Stimulated activated CD4-positive, alpha-beta T cell treated with anti-CD3 and anti-CD28 coated beads, Interleukin-15, amount 100 ng/mL, for 48 hours (primary cell): ENCODE data around the gene ADGRB3.

Experiments used
- DNase-seq, 2 donors: peaks; one replicate each; pipeline ENCODE4 v3.0.0-alpha.2; 2020; ENCODE audit warnings: low read depth in 2 of 2

ADGRB3 gene

DNA sequence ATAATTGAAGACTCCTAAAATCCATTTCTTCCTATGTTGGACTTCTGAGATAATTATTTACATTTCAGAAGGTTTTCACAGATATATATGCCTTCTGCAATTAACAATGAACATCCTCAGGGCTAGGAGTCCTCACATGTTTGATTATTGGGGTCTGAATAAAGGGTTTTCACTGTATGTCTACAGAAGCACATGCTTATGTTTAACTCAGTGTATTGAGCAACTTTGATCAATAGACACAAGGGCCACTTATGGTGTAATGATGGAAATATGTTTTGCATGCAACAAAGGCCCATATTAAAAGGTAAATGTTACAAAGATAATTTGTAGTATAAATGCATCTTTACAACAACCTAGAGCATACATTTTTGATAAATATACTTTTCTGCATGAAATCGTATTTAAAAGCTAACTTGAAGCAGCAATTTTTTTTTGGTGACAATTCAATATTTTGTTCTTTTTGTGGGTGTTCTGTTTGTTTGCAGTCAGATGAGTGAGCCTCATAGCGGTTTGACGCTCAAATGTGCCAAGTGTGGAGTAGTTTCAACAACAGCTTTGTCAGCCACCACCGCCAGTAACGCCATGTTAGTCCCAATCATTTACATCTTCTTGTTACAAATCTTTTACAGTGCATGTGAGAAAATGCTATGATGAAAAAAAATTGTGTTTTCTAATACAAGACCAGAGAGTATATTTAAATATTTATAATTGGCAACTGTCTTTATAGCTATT lies 703.5 kb downstream of the ADGRB3 start:
- DNase-seq = no peak

DNA sequence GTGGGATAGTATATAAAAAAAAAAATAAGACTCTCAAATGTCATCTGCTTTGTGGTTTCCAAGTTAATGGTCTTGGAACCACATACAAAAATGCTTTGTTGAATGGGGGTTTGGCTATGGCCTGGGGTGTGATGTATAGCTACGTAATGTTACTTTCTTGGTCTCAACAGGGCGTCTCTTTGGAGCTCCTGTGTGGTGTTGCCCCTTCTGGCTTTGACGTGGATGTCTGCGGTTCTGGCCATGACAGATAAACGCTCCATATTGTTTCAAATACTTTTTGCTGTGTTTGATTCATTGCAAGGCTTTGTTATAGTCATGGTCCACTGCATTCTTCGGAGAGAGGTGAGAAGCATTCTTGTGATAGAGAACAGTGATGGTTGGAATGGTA lies 704.1 kb downstream of the ADGRB3 start:
- no peak for DNase-seq

DNA sequence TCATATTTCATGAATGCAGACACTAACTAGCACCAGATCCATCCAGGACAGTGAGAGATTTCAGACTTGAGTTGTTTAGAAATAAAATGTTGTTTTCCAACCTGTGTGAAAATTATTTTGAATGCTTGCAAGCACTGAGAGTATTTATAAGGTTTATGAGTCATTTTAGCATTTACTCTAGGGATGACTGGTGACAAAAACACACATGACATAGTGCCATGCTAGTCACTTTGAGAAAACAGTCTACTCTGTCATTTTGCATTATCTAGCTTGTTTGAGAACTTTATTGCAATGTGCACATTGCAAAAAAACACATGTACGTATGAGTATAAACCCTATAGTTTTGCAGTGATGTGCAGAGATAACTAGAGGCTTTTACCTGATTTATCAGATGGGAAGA lies 705.1 kb downstream of the ADGRB3 start:
- no peak for DNase-seq

DNA sequence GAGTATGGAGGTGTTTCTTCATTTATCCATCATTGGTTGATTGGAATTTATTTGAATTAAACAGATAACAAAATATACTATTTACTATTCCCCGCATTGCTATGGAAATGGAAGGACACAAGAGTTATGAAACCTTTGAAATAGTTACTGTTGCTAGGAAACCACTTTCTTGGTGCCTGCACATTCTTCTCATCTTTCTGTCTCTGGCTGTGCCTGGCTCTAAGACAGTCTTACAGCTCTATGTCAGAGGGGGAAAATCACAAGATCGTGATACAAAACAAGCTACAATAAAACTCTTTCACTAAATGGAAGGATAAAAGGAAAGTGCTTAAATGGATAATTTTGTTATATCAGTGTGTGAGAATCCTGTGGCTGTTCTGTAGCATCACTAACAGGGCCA lies 708.8 kb downstream of the ADGRB3 start:
- no peak for DNase-seq

DNA sequence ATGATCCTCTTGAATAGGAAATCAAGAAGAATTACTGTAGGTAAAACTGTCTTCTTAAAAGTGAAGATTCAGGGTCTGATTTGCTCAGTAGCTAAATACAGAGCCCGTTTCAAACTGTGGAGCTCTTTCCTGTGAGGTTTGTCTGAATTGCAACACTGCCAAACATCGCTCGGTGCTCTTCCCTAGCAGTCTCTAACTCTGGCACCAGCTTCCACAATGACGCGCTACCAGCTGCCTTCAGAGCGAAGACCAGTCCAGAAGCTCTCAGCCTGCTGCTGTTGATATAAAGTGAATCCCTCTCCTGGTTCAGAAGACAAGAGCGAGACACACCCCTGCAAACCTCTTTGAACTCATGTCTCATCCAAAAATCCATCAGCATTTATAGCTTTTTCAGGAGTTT lies 714.7 kb downstream of the ADGRB3 start:
- DNase-seq = no peak

DNA sequence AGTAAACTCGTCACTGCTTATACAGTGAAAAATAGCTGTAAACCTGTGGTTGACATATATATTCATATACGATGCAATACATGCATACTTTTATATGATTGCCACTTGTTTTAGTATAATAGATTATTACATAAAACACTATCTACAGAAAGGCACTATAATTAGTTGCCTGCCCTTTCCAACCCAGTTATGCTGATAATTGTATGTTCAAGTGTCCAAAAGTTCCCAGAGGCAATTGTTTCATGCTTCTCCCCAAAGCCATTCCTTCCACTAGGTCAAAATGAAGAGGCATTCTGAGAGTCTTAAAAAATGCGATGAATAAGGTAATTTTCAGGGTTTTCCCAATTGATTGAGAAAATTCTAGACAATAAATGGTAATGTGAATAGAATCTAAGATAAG lies 727.1 kb downstream of the ADGRB3 start:
- no peak for DNase-seq

DNA sequence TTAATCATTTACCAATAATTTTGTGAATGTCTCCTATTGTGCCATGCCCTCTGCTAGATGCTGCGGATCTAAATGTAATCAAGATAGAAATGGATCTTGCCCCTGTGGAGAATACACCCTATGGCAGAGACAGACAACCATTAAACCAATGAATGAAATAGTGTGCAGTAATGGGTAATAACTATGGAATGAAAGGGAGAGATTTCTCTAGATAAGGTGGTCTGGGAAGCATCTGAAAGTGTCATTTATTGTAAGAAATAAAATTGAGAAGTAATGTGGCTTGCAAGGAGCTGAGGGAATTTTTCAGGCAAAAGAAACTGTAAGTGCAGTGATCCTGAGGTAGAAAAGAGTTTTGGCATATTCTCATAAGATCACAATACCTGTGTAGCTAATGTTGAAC lies 731.7 kb downstream of the ADGRB3 start:
- DNase-seq = no peak

DNA sequence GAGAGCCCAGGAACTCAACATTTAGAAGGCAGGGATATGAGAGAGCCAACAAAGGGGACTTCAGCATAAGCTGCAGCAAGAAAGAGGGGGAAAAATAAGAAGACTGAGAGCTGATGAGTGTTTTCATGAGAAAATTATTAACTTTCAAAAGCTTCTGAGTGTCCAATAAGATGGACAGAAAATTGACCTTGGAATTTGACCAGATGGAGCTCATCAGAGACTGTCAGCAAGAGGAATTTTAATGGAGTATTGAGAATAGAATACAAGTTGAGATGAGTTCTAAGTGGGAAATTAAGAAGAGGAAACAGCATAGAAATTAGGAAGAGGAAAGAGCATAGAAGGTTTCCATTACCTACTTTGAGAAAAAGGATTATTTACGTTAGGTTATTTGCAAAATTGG lies 733.5 kb downstream of the ADGRB3 start:
- DNase-seq = no peak

DNA sequence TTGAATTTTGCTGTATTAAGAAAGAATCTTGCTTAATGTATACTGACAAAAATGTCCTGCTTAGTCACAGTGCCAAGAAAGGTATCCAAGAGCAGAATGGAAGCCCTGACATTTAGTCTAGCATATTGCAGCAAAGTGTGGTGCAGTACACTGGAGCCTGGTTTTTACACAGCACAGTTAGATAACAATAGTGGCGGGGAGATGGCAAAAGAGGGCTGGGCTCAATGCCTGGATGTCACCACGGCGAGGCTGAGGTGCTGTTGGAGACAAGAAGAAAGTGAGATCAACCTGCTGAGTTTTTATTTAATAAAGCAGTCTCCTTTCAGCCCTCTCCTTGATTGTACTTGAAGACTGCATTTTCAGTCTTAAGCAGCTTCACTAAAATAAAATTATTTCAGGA lies 735.7 kb downstream of the ADGRB3 start:
- no peak for DNase-seq

DNA sequence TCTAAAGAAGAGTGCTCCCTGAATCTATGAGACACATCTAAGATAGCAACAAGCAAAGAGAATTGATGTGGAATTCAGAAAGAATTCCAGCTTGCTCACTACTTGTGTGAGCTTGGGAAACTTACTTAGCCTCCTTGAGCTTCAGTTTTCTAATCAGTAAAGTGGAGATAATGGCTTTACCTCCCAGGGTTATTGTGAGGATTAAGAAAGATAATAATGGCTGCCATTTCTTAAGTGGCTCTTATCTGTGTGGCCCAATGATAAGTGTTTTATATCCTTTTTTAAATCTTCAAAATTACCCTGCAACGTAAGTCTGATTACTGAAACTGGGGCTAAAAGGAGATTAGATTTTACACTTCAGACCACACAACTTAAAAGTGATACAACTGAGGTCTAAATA lies 743.2 kb downstream of the ADGRB3 start:
- no peak for DNase-seq

DNA sequence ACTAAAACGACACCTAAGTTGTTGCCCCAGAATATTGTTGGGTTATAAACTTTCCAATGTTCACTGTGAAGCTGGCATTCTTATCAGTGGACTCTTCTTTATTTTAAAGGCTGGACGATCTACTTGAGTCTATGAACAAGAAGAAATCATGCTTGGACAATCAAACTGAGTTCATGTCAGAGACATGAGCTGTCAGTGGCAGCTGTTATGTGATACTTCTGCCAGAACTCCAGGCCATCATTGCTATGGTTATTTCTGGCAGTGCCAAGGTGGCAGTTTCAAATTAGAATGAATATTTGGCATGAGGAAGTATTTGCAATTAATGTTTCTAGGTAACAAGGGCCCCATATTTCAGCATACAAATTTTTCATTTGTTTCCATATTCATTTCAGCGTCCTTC lies 744.4 kb downstream of the ADGRB3 start:
- DNase-seq = no peak

DNA sequence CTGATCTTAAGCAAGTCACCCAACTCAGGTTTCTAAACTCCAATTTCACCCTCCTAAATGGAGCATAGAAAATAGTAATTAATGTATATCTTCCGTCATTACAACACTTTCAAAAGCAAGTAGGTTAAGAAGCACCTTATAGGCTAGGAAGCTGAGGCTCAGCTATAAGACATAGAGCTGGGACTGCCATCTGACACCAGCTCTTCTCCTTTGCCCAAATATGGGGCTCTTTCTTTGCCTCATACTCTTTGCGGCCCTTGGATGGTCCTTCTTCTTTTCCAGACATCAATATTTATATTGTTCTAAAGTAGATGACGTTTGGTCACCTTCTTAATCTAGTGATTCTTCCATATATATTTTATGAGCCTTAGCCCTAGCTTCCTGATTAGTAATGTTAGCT lies 748.5 kb downstream of the ADGRB3 start:
- DNase-seq = no peak

DNA sequence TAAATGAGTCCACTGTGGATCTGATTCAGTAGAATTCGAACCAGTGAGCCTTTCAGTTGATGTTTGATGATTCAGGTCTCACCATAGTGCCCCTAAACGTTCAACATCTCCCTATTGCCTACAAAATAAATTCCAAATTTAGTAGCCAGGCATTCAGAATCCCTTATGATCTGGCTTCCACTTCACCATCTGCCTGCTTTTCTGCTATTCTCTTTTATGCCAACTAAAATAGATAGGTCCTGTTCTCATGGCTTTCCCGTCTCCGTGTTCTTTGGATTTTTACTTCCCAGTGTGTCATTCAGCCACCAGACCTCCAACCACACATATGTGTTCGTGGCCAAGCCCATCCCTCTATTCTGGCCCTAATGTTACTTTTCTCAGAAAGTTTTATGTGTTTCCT lies 751.3 kb downstream of the ADGRB3 start:
- no peak for DNase-seq

DNA sequence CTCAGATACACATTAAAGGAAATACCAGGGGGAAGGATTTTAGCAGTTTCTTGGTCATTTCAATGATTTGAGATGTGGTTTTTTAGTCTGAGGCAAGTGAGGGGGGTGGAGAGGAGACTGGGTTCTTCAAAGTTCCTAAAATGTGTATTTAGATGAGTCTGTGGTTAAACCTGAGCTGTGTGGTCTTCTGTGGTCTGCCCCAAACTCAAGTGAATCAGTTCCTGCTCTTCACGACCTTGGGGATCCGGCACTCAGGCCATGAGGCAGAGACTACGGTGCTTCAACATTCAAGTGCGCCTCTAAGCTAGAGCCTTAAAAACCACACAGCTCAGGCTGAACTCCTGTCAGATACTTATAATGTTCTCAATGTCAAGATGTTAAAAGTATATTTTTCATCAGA lies 755.0 kb downstream of the ADGRB3 start:
- no peak for DNase-seq

DNA sequence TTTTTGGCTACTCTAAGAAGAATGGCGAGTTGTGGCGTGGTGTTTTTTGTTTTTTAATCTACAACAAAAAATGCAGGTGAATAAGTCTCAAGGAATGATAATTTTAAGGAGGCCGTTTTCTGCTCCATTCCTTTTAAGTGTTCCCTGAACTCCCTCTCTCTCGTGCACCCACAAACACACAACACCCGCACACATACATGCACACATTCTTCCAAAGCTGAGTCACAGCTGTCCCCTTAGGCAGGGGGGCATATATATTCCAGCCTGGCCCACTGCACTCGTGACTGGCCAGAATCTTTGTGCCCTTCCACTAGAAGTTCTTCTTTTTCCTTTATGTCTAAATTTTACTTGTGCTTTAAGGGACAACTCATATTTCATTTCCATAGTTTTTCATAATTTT lies 756.0 kb downstream of the ADGRB3 start:
- no peak for DNase-seq

DNA sequence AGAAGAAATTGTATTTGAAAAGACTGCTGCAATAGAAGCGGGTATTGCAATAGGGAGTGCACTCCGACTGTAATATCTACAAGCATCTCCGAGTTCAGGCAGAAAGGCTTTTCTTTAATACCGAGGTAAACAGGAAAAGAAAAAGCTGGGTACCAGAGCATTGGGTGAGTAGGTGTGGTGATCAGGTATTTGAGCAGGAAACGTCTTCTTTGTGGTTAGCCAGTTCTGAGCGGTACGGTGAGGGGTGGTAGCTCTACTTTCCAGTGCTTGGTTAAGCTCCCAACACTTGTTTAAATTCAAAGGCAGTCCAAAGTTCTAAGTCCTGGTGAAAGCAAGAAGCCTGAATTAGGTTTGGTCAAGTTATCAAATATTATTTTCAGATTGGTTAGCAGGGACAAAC lies 757.7 kb downstream of the ADGRB3 start:
- no peak for DNase-seq

DNA sequence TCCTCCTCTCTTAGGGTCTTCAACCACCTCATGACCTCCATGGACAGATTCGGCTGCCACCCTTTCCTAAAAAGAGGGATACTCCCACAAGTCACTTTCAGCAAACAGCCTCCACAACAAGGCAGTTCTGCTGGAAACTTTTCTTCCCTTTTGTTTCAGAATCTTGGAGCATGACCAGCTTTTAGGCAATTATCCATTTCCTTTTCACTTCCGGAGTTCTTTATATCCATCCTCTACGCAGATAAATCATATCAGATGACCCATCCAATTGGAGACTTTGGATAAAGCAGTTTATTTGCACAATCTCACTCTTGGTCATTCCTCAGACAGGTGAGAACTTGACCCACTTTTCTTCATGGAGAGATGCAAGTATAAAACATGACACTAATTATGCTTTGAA lies 763.2 kb downstream of the ADGRB3 start:
- DNase-seq = no peak

DNA sequence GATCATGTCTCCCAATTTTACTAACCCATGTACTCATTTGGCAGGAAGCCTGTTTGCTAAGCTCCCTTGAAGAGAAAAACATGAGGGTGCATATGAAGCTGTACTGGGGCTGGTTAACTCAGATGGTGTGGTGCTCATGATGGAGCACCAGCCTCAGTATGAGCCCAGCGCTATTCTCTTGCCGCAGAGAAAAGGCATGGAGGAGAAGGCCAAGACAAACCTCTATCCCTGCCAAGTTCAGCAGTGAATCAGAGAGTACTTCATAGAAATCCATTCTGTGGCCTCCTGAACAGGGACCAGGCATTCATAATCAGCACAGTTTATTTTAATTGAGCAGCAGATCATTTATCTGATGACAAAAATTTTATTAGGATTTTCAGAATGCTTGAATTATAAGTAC lies 763.6 kb downstream of the ADGRB3 start:
- DNase-seq = no peak

DNA sequence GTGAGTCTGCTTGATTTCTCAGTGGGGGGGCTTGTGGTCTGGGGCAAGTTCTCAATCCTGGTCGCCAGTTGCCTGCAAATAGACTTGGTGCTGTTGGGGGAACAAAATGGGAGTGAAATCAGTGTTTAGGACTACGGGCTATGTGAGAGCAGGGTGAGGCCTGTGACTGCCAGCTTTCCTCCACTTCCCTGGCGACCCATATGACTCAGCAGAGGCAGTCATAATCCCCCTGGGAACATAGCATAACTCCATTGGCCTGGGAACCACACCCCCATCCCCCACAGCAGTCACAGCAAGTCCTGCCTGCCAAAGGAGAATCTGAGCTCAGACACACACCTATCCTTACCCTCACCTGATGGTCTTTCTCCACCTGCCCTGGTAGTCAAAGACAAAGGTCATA lies 773.8 kb downstream of the ADGRB3 start:
- DNase-seq = no peak

DNA sequence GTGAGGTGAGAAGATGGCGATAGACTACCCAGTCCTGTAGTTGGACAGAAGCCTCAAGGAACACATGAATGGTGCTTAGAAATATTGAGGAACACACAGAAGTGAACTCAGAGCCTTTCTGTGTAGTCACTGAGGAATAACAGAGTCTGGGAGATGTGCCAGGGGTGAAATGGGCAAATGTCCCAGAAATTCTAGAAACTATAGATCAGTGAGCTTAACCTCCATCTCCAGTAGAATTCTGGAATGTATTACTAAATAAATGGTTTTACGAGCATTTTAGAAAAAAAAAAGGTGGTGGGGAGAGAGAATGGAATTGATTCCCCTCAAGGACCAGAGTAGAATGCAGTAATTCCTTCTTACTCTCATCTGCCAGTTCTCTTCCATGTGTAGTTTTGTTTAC lies 781.7 kb downstream of the ADGRB3 start:
- DNase-seq = no peak

DNA sequence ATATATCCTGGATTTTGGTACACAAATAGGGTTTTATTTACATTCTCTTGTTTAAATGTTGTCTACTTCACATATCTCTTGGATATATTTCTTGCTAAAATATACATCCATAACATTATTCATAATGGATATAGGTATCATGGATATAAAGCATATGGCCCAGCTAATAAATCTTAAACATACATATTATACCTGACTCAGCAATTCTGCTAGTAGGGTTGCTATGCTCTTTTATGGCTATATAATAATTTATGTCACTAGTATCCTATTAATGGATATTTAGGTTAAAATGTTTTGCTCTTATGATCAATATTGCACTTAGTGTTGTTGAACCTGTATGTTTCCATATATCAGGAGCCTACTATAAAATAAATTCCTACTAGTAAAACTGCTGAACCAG lies 786.2 kb downstream of the ADGRB3 start:
- no peak for DNase-seq

DNA sequence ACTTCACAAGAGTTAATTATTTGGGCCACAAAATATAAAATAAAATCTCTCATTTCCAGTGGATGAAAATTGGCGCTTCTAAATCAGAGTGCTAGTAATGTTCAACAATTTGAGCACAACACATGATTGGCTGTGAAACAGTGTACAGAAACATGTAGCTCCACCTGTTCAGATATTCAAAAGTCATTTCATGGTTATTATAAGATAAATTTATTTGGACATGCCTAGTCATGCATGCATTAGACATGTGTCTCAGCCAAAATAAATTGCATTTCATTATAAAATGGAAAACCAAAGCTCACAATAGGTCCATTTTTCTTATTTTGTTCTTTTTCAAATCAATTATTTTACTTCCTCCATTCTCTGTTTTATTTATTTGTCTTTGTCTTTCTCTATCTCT lies 786.9 kb downstream of the ADGRB3 start:
- DNase-seq = no peak

DNA sequence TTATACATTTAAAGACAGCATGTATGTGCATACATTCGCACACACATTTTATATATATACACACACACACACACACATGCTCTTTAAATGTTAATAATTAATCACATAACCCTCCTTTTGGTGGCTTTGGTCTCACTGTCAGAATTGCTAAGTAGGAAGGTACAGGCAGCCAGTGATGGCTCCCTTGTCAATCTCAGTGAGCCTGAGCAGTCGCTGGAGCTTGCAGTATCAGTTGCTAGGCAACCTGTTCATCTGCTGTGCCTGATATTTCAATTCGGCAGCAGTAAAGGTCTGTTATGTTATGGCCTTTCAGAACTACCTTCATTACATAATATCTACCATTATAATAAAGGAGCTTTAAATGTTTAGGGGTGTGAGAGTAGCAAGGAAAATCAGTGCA lies 787.4 kb downstream of the ADGRB3 start:
- no peak for DNase-seq

DNA sequence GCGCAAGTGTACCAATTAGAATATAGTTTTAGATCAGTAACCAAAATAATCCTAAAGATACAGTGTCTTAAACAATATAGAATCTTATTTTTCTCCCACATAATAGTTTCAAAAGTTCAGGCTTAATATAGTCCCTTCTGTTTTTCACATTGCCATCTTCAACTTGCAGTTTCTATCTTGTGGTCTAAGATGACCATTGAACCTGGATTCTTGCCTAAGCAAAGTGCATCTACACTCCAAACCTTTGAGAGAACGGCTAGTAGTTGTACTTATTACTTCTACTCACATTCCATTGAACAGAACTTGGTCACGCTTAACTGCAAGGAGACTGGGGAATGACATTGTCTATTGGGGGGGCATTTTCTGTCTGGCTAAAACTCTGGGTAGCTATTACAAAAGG lies 788.7 kb downstream of the ADGRB3 start:
- no peak for DNase-seq

DNA sequence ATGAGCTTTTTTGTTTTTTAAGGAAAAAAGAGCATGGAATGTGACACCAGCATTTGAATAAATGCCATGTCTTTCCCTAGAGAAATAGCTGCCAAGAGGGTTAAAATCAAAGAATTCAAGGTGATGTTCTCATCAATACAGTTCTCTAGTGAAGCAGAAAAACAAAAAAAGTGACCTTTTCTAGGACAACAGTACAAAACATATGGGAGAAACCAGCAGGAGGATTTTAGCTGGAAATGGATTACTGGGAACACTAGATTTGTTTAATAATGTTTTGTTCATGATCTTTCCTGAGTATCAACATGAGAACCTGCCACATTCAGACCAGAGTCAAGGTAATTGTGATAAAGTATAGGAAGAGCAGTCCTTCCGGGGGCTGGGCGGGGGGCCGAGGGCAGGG lies 789.5 kb downstream of the ADGRB3 start:
- DNase-seq = no peak
